GM19455 (cell line): Measurements from ENCODE around the gene SMIM13.

Source experiments
- ATAC-seq: cut with Tn5 transposase; IDR thresholded peaks from one replicate; pipeline ENCODE4 v1.9.1; 2021; ENCODE audit not compliant: unreplicated experiment

SMIM13 gene

GRCh38 chr6:11151488-11151887, 57.9 kb downstream of the SMIM13 start:
- no peak for ATAC-seq

- ATAC-seq = no peak
These were observed 58.9 kb downstream of the SMIM13 start for GRCh38 chr6:11152581-11152980.

- ATAC-seq = no peak
These were observed 59.8 kb downstream of the SMIM13 start for GRCh38 chr6:11153447-11153846.

GRCh38 chr6:11155589-11155988, 62.0 kb downstream of the SMIM13 start:
- ATAC-seq = no peak

GRCh38 chr6:11160199-11160598, 66.6 kb downstream of the SMIM13 start:
- ATAC-seq = no peak

GRCh38 chr6:11161031-11161956, 67.7 kb downstream of the SMIM13 start:
- ATAC-seq = no peak

GRCh38 chr6:11162262-11162661, 68.6 kb downstream of the SMIM13 start:
- ATAC-seq = no peak

- no peak for ATAC-seq
These were observed 70.3 kb downstream of the SMIM13 start for GRCh38 chr6:11163932-11164331.

GRCh38 chr6:11164717-11165646, 71.3 kb downstream of the SMIM13 start:
- no peak for ATAC-seq

GRCh38 chr6:11166948-11167347, 73.3 kb downstream of the SMIM13 start:
- no peak for ATAC-seq

GRCh38 chr6:11168091-11168635, 74.5 kb downstream of the SMIM13 start:
- ATAC-seq = no peak

- no peak for ATAC-seq
These were observed 78.3 kb downstream of the SMIM13 start for GRCh38 chr6:11171952-11172351.

- ATAC-seq = no peak
These were observed 79.1 kb downstream of the SMIM13 start for GRCh38 chr6:11172501-11173327.

GRCh38 chr6:11174242-11174611, 80.6 kb downstream of the SMIM13 start:
- ATAC-seq = no peak

GRCh38 chr6:11177271-11177670, 83.6 kb downstream of the SMIM13 start:
- no peak for ATAC-seq

- ATAC-seq = no peak
These were observed 85.4 kb downstream of the SMIM13 start for GRCh38 chr6:11179088-11179418.

GRCh38 chr6:11179419-11180202, 86.0 kb downstream of the SMIM13 start:
- ATAC-seq = no peak

GRCh38 chr6:11181478-11182136, 88.0 kb downstream of the SMIM13 start:
- no peak for ATAC-seq

- ATAC-seq = no peak
These were observed 90.2 kb downstream of the SMIM13 start for GRCh38 chr6:11183761-11184362.
